Astrocyte of the cerebellum (primary cell): ENCODE data around the gene EFEMP2.
A peak's percentile ranks its signal among the peaks of the same experiment; 100 is the strongest.

Experiments
- DNase-seq: peaks from one replicate; pipeline ENCODE4 v3.0.0-alpha.2; 2011; ENCODE audit warnings: low read depth
- H3K4me3 ChIP-seq: 2 replicates; pipeline ENCODE4 v1.5.1; 2011; ENCODE audit warnings: mild to moderate bottlenecking, low read depth, low read length, moderate library complexity
- in situ Hi-C: cut with HindIII; loops from 2 replicates; pipeline ENCODE4 v1.10.0; 2017; ENCODE audit warnings: low sequenced_read_pairs
- TF ChIP-seq, protein P1 (sequence below): IDR thresholded peaks from 2 replicates; pipeline ENCODE4 v1.5.1; 2012; ENCODE audit warnings: low read length, low read depth, moderate library complexity, mild to moderate bottlenecking; ENCODE audit errors: missing control alignments

EFEMP2 gene

DNA sequence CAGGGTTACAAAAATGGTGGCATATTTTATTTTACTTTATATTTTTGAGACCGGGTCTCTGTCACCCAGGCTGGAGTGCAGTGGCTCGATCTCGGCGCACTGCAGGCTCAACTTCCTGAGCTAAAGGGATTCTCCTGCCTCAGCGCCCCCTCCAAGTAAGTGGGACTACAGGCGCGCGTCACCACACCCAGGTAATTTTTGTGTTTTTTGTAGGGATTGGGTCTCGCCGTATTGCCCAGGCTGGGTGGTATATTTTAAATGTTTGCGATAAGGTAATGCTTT is 28.2 kb upstream of the EFEMP2 start:
- DNase-seq: no peak
- H3K4me3 ChIP-seq: peak overlapping the region; percentile 70
- in situ Hi-C loops: no loop called here
- TF ChIP-seq, protein P1, sequence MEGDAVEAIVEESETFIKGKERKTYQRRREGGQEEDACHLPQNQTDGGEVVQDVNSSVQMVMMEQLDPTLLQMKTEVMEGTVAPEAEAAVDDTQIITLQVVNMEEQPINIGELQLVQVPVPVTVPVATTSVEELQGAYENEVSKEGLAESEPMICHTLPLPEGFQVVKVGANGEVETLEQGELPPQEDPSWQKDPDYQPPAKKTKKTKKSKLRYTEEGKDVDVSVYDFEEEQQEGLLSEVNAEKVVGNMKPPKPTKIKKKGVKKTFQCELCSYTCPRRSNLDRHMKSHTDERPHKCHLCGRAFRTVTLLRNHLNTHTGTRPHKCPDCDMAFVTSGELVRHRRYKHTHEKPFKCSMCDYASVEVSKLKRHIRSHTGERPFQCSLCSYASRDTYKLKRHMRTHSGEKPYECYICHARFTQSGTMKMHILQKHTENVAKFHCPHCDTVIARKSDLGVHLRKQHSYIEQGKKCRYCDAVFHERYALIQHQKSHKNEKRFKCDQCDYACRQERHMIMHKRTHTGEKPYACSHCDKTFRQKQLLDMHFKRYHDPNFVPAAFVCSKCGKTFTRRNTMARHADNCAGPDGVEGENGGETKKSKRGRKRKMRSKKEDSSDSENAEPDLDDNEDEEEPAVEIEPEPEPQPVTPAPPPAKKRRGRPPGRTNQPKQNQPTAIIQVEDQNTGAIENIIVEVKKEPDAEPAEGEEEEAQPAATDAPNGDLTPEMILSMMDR: no peak

DNA sequence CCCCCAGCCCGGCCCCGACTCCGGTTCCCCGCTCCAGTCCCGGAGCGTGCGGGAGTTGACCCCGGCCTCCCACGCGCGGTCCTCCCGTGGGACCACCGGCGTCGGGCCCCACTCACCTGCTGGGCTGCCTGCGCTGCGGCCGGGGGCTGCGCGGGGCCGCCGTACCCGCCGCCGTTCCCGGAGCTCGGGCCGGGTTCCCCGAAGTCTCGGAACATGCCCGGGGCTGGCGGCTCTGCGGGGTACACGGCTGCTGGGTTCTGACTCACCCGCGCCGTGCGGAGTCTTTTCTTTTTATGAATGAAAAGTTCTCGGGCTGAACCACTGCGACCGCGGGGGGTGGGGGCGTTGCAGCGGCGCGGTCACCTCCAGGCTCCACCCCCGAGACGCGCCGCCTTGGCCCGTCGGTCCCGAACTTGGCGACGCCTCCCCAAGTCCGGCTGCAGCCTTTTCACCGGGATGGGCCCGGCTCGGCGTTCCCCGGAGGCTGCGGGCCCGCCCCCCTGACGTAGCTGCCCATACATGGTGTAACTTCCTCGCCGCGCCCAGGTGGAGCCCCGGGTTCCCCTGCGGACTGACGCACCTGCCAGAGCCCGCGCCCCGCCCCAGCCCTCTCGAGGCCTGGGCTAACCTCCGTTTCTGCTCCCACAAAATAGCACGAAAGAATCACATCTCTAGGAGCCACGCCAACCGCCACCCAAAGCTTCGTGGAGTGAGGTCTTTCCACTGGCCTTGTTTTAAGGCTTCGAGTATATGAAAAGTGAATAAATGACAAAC is 27.7 kb upstream of the EFEMP2 start, which contains the start of gene FOSL1:
TSS of gene FOSL1 (minus strand) at position 264 of the 774 bp plus-strand sequence. CDS start at position 215, 49 bp downstream.
- DNase-seq: peak; percentile 84
- peak within 1 kb of the TSS; percentile 70 for H3K4me3 ChIP-seq
- in situ Hi-C loops: no loop called here
- TF ChIP-seq, protein P1: no peak

DNA sequence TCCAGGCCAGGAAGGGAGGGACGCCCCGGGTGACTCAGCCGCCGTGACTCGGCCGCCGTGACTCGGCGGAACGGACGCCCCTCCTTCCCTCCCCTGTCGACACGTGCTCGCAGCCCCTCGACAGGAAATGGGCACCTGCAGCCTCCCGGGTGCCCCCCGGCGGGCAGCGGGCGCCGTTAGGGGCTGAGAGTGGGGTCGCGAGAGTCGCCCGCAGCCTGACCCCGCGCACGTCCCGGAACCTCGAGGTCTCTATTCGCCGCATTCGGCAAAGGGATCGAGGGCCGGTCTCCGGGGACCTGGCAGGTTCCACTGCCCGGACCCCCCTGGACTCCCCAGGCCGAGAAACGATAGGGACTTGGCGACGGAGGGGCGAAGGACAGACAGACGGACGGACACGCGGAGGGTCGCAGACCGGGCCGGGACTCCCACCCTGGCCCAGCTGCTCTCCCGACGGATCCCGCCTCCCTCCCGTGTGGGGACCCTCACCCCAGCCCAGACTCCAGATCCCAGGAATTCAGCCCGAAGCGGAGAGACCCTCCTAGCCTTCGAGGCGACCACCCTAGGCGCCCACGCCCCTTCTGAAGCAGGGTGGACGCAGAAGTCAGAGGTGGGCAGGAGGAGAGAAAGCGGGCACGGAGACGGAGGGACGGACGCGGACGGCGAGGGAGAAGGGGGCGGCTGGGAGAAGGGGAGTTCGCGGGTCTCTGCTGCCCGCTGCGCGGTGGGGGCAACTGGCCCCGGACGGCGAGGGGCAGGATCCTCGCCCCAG is 26.9 kb upstream of the EFEMP2 start:
- no peak for DNase-seq
- in situ Hi-C loops: no loop called here
- TF ChIP-seq, protein P1: no peak
- peak overlapping the region; percentile 70 for H3K4me3 ChIP-seq

DNA sequence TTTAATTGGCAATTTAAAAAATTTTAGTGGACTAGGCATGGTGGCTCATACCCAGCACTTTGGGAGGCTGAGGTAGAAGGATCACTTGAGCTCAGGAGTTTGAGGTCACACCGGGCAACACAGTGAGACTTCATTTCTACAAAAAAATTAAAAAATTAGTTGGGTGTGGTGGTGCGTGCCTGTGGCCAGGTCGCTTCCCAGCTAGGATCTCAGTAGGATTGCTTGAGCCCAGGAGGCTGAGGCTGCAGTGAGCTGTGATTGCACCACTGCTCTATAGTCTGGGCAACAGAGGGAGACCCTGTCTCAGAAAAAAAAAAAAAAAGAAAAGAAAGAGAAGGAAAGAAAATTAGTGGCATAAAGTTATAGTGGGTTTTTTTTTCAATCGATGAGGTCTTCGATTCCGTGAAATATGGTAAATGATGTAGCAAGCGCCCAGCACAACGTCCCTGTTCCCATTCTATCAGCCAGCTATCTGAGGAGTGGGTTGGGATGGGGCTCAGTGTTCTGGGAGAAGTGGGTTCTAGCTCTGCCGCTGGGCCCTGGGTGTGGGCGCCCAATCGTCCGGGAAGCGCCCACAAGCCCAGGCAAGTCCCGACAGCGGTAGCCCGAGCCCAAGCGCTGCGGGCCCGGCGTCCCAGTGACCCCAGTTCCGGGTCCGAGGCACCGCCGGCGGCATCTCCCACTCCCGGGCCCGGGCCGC is 26.2 kb upstream of the EFEMP2 start:
- H3K4me3 ChIP-seq: peak overlapping the region; percentile 70
- DNase-seq: no peak
- TF ChIP-seq, protein P1: no peak
- in situ Hi-C loops: no loop called here

DNA sequence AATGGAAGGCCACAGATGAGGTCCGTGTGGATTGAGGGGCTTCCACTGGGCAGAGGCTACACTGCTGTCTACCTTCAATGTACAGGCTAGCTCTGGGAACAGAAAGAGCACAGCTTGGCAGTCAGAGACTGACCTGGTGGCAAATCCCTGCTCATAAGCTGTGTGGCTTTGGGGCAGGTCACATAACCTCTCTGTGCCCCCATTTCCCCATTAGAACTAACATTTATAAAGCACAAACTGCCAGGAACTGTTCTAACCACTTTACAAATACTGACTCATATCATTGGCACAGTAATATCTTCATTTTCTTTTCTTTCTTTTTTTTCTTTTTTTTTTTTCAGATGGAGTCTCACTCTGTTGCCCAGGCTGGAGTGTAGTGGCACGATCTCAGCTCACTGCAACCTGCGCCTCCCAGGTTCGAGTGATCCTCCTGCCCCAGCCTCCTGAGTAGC is 24.4 kb upstream of the EFEMP2 start:
- TF ChIP-seq, protein P1: no peak

More for the DNA sequence above, 24.4 kb upstream of the EFEMP2 start:
- in situ Hi-C loops: no loop called here
- DNase-seq: no peak
- H3K4me3 ChIP-seq: no peak overlapping the region
